ENCODE data around the gene RCN2. TPM values are rescaled to one million over a fixed set of nuclear protein-coding genes. Genes with fewer than 3 reads are reported as not detected.

The RCN2 gene
- total and polyA plus RNA-seq, 2 experiments from 2014 or later, result 170 to 327 TPM

GRCh38 chr15:76929011-76929760 lies 2.4 kb upstream of the RCN2 start (continued):
- TF ChIP-seq ZNF462 (CRISPR knock-in tag; IDR thresholded peaks at IDR 0.05) (no peak), CTCF (conservative IDR thresholded peaks at IDR 0.05; ENCODE audit: low read depth in 2 of 2) (no peak), REST (IDR thresholded peaks at IDR 0.05; ENCODE audit: unreplicated experiment) (no peak)
